ENCODE results near the gene KRTAP19-1.

Gene KRTAP19-1

GRCh38 chr21:30480145-30480544 lies at the start of gene KRTAP19-1:
TSS of gene KRTAP19-1 (minus strand) at chr21:30480367. CDS start at chr21:30480317, 50 bp downstream.
- DNase-seq: peak; percentile 5

- DNase-seq: no peak
Measured at GRCh38 chr21:30518876-30519275, 38.7 kb upstream of the KRTAP19-1 start.

DNA sequence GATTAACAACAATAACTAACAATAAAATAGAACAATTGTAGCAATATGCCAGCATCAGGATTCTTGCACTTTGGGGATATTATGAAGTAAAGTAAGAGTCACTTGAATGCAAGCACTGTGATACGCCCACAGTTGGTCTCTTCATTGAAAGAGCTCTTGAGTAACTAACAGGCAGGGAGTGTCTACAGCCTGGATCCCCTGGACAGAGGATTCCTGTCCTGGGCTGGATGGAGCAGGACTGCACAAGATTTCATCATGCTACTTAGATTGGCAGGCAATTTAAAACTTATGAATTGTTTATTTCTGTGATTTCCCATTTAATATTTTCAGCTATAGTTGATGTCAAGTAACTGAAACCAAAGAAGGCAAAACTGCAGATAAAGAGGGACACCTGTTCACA lies 35.5 kb upstream of the KRTAP19-1 start:
- DNase-seq: no peak

GRCh38 chr21:30505621-30506205 lies 25.5 kb upstream of the KRTAP19-1 start:
- peak; percentile 2 for DNase-seq

DNA sequence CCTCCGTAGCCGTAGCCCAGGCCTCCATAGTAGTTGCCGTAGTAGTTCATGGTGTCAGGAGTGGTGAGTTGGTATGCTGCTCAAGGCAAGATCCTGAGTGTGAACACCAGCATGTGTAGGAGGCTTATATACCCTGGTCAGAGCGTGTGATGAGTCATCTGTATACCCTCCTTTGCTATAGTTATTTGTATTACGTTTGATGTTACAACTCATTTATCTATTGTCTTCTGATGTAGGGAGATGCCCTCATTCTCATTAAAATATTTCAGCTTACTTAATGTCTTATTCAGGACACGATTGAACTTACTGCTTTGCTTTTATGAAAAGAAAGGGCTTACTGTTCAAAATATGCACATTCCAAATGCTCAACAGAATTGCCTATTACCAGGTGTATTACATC lies 21.9 kb upstream of the KRTAP19-1 start, which contains the start of gene KRTAP19-5:
TSS of gene KRTAP19-5 (minus strand) at position 101 of the 400 bp plus-strand sequence. CDS start at position 50, 51 bp downstream.
- DNase-seq: no peak

DNA sequence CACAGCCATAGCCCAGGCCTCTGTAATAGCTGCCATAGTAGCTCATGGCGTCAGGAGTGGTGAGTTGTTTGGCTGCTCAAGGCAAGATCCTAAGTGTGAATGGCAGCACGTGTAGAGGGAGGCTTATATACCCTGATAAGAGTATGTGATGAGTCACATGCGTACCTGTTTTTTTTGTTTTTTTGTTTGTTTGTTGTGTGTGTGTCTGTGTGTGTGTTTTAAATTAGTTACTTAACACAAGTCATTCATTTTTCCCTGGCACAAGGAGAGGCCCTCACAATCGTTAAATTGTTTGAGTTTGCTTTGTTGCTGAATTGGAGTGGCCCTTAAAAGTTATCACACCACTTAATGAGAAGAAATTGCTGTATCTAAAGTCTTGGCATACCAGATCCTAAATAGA lies 16.9 kb upstream of the KRTAP19-1 start, which contains the start of gene KRTAP19-4:
TSS of gene KRTAP19-4 (minus strand) at position 101 of the 400 bp plus-strand sequence. CDS start at position 46, 55 bp downstream.
- DNase-seq: no peak

DNA sequence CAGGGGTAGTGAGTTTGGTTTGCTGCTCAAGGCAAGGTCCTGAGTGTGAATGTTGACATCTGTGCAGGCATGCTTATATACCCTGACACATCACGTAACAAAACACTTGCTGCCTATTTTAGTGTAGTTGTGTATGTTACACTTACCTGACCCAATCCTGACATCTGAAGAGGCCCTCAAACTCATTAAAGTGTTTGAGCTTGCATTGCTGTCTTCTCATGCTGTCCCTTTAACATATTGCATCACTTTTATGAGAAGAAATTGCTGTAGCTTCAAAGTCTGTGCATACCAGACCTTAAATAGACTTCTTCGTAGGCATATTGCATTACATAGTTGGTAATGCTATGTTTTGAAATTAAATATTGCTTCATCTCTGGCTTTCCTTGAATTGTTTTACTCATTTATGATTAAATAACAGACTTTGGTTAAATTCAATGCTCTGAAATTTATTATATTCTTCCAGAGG lies 11.8 kb upstream of the KRTAP19-1 start, which contains the start of gene KRTAP19-3:
TSS of gene KRTAP19-3 (minus strand) at position 51 of the 466 bp plus-strand sequence. CDS start 56 bp downstream, outside the sequence.
- no peak for DNase-seq

DNA sequence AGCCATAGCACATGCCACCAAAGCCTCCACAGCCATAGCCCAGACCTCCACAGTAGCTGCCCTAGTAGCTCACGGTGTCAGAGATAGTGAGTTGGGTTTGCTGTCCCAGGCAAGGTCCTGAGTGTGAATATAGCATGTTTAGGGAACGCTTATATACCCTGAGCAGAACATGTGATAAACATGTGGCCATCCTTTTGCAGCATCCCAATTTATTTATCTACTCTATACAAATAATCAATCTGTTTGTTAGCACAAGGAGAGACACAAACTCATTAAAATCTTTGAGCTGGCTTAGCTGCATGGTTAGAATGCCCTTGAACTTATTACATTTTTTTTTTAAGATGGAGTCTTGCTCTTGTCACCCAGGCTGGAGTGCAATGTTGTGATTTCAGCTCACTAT lies 7.2 kb upstream of the KRTAP19-1 start, which contains the start of gene KRTAP19-2:
TSS of gene KRTAP19-2 (minus strand) at position 101 of the 400 bp plus-strand sequence. CDS start at position 13, 88 bp downstream.
- no peak for DNase-seq

DNA sequence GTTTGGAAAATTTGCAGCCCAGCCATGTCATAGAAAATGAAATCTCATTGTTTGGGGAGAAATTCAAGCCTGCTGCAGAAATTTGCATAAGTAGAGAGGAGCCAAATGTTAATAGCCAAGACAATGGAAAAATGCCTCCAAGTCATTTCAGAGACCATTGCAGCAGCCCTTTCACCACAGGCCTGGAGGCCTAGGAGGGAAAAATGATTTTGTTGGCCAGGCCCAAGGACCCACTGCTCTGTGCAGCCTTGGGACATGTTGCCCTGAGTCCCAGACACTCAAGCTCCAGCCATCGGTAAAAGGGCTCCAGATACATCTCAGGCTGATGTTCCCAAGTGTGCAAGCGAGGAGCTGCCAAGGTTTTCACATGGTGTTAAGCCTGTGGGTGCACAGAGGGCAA lies 6.0 kb upstream of the KRTAP19-1 start:
- no peak for DNase-seq

DNA sequence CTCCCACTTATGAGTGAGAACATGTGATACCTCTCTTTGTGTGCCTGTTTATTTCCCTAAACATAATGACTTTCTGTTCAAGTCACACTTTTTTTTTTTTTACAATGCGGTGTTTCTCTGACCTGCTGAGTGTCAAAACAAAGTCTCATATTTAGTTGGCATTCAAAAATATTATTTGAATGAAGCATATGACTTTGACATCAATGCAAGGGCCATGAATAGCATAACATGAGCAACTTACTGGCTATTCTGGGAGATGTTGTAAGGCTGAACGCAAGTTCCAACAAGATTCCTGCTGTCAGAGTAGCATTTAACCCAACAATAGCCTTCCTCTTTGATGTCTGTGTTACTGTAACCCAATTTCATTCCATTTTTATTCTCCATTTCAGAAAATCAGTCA lies 2.0 kb upstream of the KRTAP19-1 start:
- no peak for DNase-seq

DNA sequence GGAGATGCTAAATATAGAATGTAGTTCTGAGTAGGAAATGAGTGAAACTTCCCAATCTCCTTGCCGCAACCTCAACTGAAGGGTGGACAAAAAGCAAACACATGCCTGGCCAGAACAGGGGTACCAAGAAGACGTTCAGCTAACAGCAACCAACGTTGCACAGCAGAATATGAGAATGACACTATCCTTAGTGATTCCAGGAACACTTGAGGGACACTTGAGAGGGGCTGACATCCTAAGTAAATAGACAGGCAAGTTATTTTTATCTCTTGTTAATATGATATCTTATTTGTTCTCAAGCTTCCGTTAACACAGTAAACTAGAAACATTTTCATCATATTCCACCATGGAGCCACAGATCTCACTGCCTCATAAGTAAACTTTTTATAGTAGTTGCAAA lies 908 bp downstream of the KRTAP19-1 start:
- DNase-seq: no peak

DNA sequence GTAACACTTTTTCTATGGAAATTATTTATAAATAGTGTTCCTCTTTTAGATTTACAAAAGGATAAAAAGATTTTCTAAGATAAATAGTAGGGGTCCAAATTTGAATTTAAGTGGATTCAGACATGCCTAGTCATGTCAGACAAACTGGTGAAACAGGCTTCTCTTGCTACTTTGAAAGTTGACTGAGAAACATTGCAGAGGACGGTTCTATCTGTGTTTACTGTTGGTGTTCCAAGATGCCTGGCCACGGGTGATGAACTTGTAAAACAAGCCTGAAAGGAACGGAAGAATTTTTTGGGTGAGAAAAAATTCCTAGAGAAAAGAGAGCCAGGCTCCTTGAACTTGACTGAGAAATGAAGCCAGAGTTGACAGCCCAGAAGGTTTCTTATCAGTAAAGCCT lies 2.2 kb downstream of the KRTAP19-1 start:
- peak; percentile 16 for DNase-seq

DNA sequence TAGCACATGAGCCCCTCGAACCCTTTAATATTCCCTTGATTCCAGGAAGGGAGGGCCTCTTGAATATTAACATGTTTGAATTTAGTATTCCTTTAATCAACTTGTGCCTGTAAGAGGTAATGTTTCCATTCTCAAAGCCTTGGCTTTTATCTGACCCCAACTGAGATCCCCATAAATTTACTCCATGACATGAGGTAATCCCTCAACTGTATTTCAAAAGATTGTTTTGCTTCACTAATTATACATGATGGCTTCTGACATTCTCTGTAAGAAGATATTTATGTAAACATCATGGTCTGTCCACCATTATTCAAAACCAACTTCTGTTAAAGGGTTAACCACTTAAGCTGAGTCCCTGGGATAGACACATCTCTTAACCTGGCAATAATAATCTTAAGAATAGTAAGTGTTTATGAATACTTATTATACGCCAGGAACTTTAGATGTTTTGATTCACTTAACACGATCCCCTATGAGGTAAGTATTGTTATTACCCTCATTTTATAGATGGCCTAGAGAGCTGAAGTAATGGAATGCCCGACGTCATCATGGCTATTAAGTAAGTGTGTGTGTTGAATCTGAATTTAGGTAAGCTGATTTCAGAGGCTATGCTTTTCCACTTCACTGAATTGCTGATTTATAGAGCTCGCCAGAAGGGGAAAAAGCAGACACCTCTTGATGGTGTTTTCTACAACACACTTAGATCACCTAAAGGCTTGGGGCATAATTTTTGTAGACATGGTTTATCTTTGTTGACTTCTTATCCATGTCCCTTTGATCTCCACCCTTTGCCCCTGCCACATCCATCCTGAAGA lies 11.1 kb downstream of the KRTAP19-1 start:
- DNase-seq: no peak

DNA sequence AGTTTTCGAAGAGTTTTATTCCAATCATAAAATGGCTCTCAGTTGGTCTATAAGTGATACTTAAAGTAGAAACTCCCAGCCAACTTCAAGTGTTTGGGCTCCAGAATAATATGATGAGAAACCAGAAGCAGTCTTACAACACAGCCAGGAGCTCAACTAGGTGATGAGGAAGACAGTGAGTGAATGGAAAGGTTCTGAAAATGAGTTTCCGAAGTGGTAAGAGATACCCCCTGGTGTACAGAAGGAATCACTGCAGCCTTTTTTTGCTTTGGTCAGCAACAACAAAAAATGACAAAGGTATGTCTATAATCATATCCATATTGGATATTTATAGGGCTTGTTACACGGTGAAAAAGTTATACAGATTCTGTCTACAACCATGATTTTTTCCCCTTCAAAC lies 16.5 kb downstream of the KRTAP19-1 start:
- no peak for DNase-seq

- no peak for DNase-seq
Measured at GRCh38 chr21:30448514-30448913, 31.7 kb downstream of the KRTAP19-1 start.

DNA sequence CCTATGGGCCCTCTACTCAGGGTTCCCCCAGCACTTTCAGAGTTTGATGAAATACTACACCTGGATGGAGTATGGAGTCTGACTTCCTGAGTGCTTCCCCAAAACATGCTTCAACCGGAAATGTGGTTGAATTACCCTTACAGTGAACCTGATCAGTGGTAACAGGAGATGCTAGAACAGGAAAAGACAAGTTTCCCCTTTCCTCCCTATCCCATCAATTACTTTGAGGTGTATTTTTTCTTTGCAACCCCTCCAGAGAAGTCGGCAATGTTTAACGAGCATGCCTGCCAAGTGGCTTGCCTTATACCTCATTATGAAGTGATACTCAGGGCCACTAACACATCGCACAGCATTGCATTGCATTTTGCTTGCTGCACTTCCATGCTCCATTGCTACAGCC lies 33.1 kb downstream of the KRTAP19-1 start:
- no peak for DNase-seq

GRCh38 chr21:30444204-30444603 lies 36.0 kb downstream of the KRTAP19-1 start:
- peak; percentile 39 for DNase-seq

DNA sequence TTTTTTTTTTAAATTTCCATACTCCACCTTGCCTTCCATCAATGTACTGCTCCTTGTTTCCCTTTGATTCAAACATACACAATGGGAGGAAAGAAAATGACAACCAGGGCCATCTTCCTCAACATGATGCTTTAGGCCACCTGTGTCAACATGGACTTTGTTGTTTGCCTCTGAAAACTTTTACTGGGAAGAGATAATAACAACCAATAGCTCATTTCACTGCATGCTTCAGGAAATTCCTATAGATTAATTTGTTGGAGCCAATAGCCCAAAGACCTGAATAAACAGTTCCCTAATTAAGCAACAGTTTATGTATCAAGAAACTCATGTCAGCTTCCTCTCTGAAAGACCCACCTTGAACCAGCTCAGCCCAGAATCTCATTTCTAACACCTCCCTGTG lies 36.9 kb downstream of the KRTAP19-1 start:
- DNase-seq: peak; percentile 25

- no peak for DNase-seq
Measured at GRCh38 chr21:30439975-30440374, 40.2 kb downstream of the KRTAP19-1 start, which contains the start of gene KRTAP15-1. TSS of gene KRTAP15-1 (plus strand) at chr21:30440275. CDS start at chr21:30440328, 53 bp downstream.

GRCh38 chr21:30437010-30437565 lies 43.1 kb downstream of the KRTAP19-1 start:
- peak; percentile 71 for DNase-seq

DNA sequence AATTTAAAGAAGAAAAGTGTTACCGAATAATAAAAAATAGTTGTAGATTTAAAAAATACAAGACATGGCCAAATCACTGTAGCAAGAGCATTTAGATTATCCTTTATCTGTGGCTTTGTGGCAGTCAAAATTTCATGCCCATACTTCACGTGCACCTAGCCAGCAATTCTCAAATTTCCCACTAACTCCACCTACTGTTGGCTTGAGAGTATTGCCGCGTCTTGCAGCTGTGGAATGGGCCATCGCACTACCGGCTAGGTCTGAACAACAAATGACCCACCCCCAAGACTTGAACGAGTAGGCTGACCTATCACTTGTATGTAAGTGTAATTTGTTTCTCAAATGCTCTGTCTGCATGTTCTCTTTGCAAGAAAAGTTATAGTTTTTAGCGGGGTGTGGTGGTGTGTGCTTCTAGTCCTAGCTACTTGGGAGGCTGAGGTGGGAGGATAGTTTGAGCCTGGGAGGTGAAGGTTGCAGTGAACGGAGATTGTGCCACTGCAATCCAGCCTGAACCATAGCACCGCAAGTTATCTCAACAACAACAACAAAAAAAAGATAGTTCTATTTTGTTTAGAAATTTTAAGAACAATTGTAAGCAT lies 46.0 kb downstream of the KRTAP19-1 start:
- DNase-seq: no peak

- no peak for DNase-seq
Measured at GRCh38 chr21:30430170-30430655, 50.0 kb downstream of the KRTAP19-1 start, which contains the start of gene KRTAP13-4. TSS of gene KRTAP13-4 (plus strand) at chr21:30430220. CDS start at chr21:30430276, 56 bp downstream.
